HG02610 (cell line): ENCODE results near the gene NPY1R.

Experiments
- ATAC-seq: cut with Tn5 transposase; IDR thresholded peaks from one replicate; pipeline ENCODE4 v1.9.1; 2021; ENCODE audit warnings: mild to moderate bottlenecking, moderate library complexity; ENCODE audit not compliant: unreplicated experiment

NPY1R gene

DNA sequence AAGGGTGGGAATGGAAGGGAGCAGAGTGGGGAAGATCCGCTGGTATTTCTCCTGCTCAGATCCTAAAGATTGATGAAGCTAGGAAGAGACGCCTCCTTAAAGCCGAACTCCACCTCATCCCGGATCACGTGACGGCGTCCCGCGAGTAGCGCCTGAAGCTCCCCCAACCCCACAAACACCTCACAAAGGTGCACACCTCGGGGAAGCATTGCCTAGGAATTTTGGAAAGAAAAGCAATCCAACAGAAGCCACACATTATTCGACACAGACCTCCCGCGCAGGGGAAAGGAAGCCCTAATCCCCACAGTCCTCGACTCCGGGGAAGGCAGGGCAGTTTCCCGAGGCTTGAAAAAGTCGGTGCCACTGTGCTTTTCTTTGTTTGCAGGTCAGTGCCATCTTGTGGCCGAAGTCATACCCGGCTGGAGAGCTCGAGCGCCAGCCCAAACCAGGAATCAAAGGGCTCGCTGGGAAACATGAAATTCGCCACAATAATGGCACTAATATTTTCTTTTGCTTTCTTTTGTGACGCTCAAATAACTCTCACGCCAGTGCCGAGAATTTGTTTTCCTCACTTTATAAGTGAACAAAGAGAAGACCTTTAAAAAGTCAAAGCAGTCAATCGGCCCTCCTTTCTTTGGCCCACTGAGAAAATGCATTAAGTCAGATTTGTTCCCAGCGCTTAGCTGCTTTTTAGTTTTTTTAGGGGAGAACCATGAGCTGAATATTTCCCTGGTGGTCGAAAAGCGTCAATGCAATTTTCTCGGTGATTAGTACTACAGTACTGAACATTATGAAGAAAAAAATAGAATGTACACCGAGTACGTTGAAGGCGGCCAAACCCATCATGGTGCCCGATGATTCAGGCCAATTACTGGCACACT, at the start of gene NPY1R:
Gene NPY1R, minus strand, starts transcription at position 71 of the 881 bp plus-strand sequence. CDS start 6,042 bp downstream, outside the sequence.
- peak; percentile 72 for ATAC-seq

DNA sequence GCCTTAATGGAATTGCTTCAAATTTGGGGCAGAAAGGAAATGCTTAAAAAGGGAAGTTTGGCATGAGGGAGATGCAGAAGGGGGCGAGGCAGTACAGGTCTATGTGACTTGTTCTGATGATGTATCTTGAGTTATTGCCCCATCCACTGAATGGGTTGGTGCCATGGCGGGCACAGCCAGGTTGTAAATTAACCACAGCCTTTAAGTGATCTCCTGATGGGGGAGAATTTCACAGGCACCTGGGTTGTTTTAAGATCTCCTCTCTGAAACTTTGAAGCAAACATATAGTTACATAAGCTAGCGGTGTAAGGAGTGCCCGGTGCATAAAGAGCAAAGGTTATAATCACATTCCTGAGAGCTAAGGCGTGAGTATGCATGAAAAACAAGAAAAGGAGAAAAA, 48.3 kb upstream of the NPY1R start:
- no peak for ATAC-seq

DNA sequence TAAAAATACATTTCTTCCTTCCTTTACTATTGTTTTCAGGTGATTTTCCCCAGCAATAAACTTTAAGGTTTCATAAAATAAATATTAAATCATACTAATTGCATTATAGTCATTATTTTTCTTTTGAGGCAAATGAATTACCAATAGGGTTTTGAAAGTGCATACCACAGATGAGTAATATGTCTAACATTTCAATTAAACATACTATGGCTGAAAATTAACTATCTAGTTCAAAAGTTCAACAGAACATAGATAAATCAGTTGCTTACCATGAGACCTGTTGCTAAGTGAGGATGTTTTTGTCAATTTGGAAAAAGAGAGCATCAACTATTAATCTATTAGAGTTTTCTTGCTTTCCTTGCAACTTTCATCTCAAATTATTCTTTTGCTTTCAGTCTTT, 46.3 kb upstream of the NPY1R start:
- no peak for ATAC-seq

DNA sequence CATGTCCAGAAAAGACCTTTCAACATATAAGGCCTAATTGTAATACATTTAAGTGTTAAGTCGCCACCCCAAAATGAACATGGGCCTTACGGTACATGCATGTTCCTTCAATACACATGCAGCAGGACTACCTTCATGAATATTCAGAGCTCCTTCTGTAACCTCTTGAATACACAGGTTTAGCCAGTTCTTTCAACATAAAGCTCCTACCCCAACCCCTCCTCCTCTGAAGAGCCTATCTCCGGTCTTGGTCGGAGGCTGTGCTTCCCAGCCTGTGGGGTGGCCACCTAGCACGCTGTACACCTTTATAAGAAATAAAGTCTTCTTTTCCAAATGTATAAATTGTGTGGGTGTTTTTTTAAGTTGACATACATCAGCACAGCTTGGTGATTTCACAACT, 39.6 kb upstream of the NPY1R start:
- no peak for ATAC-seq

DNA sequence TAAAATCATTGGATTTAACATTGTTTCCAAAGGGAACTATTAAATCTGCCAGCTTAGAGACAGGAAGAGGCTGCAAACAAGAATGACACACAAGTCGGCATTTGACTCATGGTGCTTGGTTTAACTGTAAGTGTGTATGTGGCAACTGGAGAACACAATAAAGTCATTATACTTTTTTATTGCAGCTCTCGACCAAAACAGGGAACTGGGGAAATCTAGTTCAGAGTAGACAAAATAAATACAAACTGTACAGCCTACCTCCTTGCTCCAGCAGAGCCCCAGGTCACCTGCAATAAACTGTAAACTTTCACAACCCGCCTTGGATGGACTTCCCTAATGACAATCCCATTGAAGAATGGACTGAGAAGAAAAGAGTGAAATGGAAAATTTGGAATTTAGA, 35.3 kb upstream of the NPY1R start:
- ATAC-seq = no peak

DNA sequence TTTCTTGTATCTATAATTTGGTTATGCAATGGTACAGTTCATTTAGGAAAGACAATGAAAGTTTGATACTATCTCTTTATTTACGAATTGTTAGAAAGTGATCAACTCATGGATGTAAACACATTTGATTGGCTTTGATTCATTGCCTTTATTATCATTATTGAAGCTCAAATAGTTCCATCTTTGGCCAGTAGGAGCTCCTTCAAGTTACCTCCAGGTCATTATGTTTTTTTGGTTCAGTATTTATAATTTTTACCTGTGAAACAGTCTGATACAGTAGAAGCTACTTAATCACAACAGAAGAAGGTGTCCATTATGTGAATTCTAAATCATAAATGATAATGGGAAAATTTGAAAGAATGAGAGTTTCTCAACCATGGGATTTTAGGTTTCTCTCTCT, 23.7 kb upstream of the NPY1R start:
- no peak for ATAC-seq

DNA sequence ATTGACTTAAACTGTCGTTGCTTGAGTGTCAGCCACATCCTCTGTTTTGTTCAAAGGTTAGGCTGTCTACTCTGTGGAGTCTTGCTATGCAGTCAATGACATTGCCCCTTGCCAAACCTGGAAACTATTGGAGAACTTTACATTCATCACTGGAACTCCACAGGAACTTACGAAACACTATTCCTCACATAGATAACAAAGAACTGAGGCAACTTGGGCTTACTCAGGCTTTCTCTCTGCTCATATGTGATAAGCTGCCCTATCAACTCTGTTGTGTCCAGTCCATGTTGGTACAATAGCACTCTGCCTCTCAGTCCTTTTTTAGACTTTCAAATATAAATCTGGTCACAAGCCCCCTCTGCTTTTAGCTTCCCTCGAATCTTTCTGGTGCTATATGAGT, 20.7 kb upstream of the NPY1R start:
- no peak for ATAC-seq

DNA sequence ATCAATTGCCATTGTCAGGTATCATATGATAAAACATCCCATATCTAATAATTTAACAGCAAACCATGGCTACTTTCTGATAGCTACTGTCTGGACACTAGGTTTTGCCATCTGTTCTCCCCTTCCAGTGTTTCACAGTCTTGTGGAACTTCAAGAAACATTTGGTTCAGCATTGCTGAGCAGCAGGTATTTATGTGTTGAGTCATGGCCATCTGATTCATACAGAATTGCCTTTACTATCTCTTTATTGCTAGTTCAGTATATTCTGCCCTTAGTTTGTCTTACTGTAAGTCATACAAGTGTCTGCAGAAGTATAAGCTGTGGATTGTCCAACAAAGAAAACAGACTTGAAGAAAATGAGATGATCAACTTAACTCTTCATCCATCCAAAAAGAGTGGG, 18.3 kb upstream of the NPY1R start:
- no peak for ATAC-seq

DNA sequence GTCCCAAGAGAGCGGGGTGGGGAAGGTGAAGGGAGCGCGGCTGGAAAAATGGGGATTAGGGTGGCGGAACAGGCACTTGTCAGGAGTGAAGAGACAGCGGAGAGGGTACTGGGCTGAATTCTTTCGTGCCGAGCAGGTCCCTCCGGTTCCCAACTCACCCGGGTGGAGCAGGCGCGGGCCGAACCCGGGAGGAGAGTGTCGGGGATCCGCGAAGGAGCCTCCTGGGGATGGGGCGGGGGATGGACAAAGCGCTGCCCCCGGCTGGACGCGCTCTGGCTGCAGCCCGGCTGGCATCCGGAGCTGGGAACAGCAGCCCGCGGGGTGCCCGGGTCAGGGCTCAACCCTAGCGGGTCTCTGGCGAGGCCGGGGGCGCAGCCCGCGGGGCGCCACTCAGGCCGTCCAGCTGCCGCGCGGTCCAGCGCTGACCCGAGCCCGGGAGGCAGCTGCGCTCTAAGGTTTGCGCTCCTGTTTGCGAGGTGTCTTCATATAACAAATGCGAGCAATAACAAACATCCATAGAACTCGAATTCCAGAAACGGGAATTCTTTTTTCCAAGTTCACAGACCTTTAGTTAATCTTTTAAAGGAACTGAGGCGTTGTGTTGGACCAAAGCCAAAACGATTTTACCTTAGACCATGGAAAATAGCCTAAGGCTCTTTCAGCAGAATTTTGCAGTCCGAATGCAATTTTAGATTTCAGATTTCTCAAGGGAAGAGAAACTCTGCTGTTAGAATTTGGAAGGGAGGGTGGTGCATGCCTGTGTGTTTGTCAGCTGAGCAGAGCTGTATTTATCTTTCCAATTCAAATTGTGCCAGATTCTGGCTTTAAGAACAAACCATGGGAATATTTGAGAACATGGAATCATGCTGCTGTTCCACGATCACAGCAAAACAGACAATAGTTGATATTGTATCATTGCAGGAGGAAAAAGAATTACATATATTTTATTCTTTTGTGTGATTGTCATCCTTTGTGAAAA, 12.0 kb upstream of the NPY1R start:
- ATAC-seq = no peak

DNA sequence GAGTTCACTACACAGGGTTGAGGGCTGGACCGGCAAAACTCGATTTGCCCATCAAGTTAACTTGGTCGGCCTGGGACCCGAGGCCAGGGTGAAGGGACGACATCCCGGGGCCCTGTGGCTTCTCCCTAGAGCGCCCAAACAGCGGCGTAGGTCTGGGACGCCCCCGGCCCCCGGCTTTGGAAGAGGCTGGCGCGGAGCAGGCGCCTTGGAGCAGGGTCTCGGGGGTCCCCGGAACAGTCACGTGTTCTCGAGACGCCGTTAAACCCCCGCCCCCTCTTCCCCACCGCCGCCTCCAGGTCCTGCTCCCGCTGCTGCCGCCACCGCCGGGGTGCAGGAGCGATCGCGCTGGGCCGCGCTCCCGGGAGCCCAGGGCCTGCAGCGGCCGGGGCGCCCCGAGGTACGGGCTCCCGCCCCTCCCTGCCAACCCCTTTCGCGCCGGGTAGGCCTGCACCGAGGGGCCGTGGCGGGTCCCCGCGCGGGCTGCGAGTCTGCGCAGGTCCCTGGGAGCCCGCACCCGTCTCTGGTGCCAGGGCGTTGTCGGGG, 11.3 kb upstream of the NPY1R start, which contains the start of gene NPY5R:
Gene NPY5R, plus strand, starts transcription at position 289 of the 543 bp plus-strand sequence. CDS start 6,382 bp downstream, outside the sequence.
- ATAC-seq = no peak

DNA sequence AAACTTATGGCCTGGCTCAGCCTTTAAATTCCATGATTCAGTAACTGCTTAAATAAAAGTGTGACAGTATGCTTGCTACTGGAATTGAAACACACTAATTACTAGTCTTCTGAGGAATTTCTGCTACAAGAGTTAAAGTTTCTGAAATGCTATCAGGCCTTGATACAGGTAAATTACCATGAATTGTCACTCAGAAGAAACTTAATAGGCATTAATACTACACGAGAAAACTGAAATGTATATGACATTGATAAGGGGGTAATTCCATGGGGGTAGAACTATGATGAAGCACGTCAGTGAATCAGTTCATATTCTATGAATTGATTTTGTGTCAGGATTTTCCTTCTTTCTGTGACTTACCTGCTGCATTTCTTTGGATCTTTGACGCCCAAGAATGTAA, 3.0 kb upstream of the NPY1R start:
- no peak for ATAC-seq

DNA sequence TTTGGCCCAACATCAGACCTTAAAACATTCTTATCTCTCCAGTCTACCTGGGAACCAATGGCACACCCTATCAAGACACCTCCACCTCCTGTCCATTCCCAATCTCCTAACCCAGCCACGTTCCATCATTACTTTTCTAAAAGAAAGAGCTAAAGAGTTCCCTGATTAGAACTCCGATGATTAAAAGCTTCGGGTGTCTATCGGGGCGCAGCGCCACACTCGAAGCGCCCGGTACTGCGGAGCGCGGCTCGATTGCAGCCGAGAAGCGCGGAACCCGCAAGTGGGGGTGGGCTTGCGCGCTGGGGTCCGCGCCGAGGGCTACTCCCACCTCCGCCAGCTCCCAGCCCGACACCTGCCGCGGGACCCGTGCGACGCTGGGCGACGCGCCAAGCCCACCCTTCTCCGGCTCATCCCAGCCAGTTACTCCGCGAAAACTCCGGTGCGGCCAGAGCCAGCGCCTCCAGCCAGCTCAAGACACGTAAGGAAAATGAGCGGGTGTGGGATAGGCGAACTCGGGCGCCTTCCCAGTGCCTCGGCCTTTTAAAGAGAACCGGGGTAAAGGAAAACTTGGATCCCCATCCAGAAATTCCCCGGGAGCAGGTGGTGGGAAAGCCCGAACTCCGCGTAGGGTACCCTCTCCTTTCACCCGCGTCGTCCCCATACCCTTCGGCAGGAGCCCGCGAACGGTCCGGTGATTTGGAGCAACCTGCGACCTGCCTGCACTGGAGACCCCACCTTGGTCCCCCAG, 593 bp downstream of the NPY1R start:
- ATAC-seq = no peak

DNA sequence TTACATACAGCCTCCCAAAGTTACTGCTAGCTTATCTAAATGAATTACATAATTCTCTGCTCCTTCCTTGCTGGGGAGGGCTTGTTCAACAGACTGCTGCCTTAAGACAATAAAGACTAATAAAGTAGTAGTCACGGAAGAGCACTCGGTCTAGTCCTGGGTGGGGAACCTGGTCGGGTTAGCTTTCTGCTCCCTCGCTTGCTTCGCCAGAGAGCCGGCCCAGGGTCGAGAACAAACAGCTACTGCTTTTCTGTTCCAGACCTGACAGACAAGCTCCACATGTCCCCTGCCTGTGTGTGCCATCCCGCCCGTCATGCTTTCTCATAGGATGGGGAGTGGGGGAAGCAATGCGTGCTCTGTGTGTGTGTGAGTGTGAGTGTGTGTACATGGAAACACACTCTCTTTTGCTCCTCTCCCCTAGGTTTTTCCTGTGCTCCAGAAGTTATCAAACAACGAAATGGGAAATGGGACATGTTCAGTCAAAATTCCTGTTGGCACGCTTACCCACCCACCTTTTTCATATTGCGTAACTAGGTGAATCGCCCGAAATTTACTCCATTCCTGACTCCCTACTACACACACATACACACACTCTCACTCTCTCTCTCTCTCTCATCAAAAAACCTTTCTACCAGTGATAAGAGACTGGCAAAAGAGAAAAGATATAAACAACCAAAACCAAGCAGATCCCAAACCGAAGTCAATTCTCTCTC, 1.3 kb downstream of the NPY1R start:
- ATAC-seq = no peak

DNA sequence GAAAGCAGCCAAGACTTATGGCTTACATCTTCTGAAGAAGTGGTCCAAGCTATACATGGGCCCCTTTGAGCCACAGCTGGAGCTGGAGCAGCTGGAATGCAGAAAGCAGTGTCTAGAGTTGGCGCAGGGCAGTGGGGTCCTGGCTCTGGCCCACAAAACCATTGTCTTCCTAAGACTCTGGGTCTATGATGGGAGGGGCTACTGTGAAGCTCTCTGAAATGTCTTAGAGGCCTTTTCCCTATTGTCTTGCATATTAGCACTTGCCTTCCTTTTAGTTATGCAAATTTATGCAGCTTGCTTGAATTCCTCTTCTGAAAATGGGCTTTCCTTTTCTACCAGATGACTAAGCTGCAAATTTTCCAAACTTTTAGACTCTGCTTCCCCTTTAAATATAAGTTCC, 15.3 kb downstream of the NPY1R start:
- no peak for ATAC-seq

DNA sequence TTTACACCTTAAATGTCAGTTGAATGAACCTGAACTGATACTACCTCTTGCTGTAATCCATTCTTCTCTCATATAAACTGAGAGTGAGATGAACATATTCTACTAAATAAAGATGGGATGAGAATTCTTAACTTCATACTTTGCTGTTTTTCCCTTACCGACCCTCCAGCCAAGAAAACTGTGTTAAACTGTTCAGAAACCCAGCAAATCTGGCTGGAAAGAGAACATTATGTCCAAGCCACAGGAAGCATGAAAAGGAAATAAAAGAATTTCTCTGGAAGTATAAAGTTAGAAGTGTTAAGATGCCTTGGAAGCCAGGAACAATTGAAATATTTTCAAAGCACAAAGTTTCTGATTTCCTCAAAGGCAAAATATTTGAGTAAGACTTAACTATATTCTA, 22.9 kb downstream of the NPY1R start:
- no peak for ATAC-seq

DNA sequence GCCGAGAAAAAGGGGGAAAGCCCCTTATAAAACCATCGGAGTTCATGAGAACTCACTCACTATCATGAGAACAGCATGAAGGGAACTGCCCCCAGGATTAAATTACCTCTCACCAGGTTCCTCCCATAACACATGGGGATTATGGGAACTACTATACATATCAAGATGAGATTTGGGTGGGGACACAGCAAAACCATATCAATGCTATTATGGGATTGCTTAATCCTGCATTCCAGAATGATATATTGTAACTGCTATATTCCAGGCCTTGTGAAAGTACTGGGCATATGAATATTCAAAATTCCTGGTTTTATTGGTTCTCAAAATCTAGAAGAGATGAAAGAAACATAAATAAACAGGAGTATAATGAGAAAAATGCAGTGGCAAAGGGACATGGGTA, 29.3 kb downstream of the NPY1R start:
- no peak for ATAC-seq

DNA sequence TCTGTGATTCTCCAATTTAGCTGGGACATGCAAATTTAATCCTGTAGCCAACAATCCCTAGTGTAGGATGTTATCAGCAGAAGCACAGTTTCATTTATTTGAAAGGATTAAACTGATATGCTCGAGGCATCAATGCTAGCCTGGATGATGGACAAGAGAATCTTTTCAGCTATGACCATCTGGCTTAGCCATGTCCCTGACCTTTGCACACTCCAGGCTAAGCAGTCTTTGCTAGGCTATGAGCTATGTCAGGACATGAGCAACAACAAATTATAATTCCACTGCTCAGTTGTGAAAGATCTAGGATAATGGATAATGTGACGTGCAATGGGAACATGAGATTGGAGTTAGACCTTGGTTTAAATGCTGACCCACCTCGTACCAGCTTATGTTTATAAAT, 32.0 kb downstream of the NPY1R start:
- no peak for ATAC-seq

DNA sequence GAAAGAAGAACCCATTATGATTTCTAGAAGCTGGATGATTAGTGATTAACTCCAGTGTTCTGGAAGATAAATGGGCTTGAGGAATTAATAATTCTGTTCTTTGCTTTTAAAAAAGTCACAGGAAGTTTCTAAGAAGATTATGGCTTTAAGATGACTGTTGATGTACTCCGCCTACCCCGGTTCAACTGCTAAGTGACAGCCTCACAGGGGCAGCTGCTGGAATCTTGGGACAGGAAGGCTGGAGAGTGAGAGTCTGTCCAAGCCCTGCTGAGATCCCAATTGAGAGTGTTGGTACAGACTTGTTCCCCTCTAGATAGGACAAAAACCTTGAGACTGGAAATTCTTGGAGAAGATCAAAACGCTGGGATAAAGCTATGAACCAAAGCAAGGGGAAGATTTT, 37.3 kb downstream of the NPY1R start:
- ATAC-seq = no peak

DNA sequence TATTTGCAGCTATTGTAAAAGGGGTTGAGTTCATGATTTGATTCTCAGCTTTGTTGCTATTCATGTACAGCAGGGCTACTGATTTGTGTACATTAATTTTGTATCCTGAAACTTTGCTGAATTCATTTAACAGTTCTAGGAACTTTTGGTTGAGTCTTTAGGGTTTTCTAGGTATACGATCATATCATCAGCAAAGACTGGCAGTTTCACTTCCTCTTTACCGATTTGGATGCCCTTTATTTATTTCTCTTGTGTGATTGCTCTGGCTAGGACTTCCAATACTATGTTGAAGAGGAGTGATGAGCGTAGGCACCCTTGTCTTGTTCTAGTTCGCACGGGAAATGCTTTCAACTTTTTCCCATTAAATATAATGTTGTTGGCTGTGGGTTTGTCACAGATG, 48.1 kb downstream of the NPY1R start:
- no peak for ATAC-seq
